Measurements from ENCODE around the gene LRMDA.

LRMDA gene

DNA sequence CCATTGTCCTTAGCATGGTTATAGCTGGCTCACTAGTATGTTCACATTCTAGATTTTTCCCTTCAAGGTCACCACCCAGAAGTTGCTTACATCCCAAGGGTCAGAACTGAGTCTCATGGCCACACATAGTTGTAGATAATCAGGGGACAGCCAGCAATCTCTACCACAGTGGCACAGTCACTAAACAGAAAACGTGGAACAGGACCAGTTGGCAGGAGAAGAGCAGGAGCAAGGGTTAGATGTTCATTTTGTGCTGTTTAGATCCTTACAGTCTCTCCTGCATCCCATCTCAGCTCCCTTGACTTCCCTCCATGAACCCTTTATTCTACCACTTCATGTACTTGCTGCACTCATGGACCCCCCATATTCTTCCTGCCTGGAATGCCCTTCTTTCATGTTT is 73.9 kb downstream of the LRMDA start:
- TF ChIP-seq, protein P1, sequence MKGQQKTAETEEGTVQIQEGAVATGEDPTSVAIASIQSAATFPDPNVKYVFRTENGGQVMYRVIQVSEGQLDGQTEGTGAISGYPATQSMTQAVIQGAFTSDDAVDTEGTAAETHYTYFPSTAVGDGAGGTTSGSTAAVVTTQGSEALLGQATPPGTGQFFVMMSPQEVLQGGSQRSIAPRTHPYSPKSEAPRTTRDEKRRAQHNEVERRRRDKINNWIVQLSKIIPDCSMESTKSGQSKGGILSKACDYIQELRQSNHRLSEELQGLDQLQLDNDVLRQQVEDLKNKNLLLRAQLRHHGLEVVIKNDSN (IDR thresholded peaks at IDR 0.05) = no peak
- TF ChIP-seq EP300 (IDR thresholded peaks at IDR 0.05; ENCODE audit: borderline replicate concordance) = no peak
- TF ChIP-seq FOXM1 (IDR thresholded peaks at IDR 0.05; ENCODE audit: borderline replicate concordance, low read depth) = no peak
- no peak for TF ChIP-seq EGR1 (IDR thresholded peaks at IDR 0.05)
- TF ChIP-seq ZBTB7A (IDR thresholded peaks at IDR 0.05; ENCODE audit: low read depth) = no peak
- TF ChIP-seq YY1 (IDR thresholded peaks at IDR 0.05; ENCODE audit: low read depth) = no peak
- TF ChIP-seq CREB1 (IDR thresholded peaks at IDR 0.05; ENCODE audit: low read depth) = no peak
- no peak for TF ChIP-seq CEBPB (IDR thresholded peaks at IDR 0.05)
- TF ChIP-seq, protein P2, sequence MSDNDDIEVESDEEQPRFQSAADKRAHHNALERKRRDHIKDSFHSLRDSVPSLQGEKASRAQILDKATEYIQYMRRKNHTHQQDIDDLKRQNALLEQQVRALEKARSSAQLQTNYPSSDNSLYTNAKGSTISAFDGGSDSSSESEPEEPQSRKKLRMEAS (IDR thresholded peaks at IDR 0.05) = no peak
- no peak for TF ChIP-seq TAF1 (IDR thresholded peaks at IDR 0.05; ENCODE audit: low read depth)
- TF ChIP-seq TCF12 (IDR thresholded peaks at IDR 0.05; ENCODE audit: low read depth) = no peak
- no peak for TF ChIP-seq RAD21 (IDR thresholded peaks at IDR 0.05; ENCODE audit: low read depth)
- no peak for TF ChIP-seq NFIC (IDR thresholded peaks at IDR 0.05)
- TF ChIP-seq, protein P3, sequence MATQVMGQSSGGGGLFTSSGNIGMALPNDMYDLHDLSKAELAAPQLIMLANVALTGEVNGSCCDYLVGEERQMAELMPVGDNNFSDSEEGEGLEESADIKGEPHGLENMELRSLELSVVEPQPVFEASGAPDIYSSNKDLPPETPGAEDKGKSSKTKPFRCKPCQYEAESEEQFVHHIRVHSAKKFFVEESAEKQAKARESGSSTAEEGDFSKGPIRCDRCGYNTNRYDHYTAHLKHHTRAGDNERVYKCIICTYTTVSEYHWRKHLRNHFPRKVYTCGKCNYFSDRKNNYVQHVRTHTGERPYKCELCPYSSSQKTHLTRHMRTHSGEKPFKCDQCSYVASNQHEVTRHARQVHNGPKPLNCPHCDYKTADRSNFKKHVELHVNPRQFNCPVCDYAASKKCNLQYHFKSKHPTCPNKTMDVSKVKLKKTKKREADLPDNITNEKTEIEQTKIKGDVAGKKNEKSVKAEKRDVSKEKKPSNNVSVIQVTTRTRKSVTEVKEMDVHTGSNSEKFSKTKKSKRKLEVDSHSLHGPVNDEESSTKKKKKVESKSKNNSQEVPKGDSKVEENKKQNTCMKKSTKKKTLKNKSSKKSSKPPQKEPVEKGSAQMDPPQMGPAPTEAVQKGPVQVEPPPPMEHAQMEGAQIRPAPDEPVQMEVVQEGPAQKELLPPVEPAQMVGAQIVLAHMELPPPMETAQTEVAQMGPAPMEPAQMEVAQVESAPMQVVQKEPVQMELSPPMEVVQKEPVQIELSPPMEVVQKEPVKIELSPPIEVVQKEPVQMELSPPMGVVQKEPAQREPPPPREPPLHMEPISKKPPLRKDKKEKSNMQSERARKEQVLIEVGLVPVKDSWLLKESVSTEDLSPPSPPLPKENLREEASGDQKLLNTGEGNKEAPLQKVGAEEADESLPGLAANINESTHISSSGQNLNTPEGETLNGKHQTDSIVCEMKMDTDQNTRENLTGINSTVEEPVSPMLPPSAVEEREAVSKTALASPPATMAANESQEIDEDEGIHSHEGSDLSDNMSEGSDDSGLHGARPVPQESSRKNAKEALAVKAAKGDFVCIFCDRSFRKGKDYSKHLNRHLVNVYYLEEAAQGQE (IDR thresholded peaks at IDR 0.05; ENCODE audit: low read depth) = no peak

DNA sequence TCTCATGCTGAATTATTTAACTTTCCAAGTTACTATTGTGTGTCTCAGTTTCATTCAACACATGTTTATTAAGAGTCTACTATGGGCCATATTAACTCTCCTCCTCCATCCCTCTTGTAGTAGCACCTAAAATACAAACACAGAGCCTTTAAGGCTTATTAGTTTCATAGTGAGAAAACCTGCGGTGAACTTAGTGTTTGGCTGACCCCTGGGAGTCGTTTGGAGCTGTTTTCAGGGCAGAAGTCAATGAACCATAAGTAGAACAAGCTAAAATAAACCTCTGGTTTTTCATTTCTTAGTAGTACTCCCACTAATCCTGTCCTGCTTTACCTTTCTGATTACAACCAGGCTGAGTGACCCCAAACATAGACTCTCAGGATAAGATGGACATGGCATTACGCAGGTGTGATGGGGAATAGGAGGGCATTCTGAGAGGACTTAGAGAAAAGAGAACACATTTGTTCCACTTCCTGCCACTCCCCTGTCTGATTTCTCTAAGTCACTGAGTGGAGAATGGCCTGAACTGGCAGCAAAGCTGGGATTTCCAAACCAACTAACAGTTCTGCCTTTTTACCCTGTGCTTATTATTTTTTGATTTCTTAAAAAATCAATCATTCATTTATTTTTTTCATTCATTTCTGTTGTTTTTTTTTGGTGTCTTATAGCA is 74.5 kb downstream of the LRMDA start:
- TF ChIP-seq NFIC (IDR thresholded peaks at IDR 0.05) = no peak
- TF ChIP-seq, protein P2 (IDR thresholded peaks at IDR 0.05) = no peak

DNA sequence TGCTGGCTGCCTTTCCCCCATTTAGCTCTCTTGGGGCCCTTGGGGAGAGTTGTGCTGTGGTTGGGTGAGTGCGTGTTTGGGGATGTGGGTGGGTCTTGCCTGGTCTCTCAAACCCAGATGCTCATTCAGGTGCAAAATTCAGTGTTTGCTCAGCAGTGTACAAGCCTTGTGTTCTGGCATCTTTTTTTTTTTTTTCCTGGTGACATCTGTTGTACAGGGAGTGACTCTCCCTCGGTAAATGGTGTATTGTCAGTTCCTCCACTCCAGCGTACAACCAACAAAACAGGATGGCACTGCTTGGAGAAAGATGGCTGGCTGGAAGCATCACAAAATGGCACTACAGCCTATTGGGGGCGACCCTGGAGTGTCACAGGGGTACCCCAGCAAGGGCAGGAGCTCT is 75.5 kb downstream of the LRMDA start:
- no peak for TF ChIP-seq FOXM1 (IDR thresholded peaks at IDR 0.05; ENCODE audit: borderline replicate concordance, low read depth)
- TF ChIP-seq, protein P1 (IDR thresholded peaks at IDR 0.05) = no peak

DNA sequence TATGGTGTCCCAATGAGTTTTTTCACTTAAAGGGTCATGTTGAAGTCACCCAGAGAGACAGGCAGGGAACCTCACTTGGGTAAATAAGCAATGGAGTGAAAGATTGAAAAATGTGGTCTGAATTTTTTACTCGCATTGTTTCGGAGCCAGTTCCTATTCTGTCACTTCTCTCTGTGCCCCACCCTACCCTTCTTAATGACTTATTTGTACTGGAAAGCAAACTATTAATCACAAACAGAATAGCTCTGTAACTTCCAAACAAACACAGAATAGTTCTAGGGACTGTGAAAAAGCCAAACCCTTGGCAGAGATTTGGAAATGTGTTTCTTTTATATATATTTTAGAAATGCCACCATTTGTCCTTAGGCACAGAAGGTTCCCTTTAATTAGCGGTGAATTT is 76.0 kb downstream of the LRMDA start:
- TF ChIP-seq YY1 (IDR thresholded peaks at IDR 0.05; ENCODE audit: low read depth) (no peak), TCF12 (IDR thresholded peaks at IDR 0.05; ENCODE audit: low read depth) (no peak), TEAD4 (IDR thresholded peaks at IDR 0.05) (no peak), EGR1 (IDR thresholded peaks at IDR 0.05) (no peak), CREB1 (IDR thresholded peaks at IDR 0.05; ENCODE audit: low read depth) (no peak), RAD21 (IDR thresholded peaks at IDR 0.05; ENCODE audit: low read depth) (no peak), ZBTB7A (IDR thresholded peaks at IDR 0.05; ENCODE audit: low read depth) (no peak), NFIC (IDR thresholded peaks at IDR 0.05) (no peak), CEBPB (IDR thresholded peaks at IDR 0.05) (no peak), FOXM1 (IDR thresholded peaks at IDR 0.05; ENCODE audit: borderline replicate concordance, low read depth) (no peak), TAF1 (IDR thresholded peaks at IDR 0.05; ENCODE audit: low read depth) (no peak), EP300 (IDR thresholded peaks at IDR 0.05; ENCODE audit: borderline replicate concordance) (no peak)
- TF ChIP-seq, protein P1 (IDR thresholded peaks at IDR 0.05) = no peak
- TF ChIP-seq, protein P3 (IDR thresholded peaks at IDR 0.05; ENCODE audit: low read depth) = no peak
- TF ChIP-seq, protein P2 (IDR thresholded peaks at IDR 0.05) = no peak

DNA sequence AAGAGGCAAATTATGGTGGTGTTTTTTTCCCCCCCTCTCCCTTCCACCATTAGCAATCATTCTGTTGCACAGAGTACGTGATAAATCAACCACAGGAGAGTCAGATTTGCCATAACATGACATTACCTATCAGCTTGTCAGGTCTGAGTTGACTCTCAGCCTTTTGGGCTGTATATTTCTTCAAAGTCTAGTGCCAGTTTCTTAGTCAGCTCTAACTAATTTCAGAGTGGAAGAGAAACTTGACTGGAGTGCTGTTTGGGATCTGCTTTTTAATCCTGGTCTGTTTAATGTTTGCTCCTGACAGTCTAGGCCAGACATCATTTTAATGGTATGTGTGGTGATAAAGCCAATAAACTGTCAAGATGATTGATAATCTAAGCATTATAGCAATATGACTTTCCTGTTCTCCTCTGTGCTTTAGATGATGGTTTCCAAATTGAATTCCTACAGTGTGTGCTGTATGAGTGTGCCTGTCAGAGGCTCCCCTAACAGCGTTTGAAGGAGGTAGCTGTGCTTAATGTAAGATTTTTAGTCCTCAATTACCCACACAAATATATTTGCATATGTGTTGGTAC is 76.9 kb downstream of the LRMDA start:
- no peak for TF ChIP-seq RAD21 (IDR thresholded peaks at IDR 0.05; ENCODE audit: low read depth)
- TF ChIP-seq CREB1 (IDR thresholded peaks at IDR 0.05; ENCODE audit: low read depth) = no peak
- 0 out of 2 replicates have a peak, but pooled peaks have one; percentile 8 for TF ChIP-seq NFIC (IDR thresholded peaks at IDR 0.05)
- no peak for TF ChIP-seq EGR1 (IDR thresholded peaks at IDR 0.05)
- TF ChIP-seq TCF12 (IDR thresholded peaks at IDR 0.05; ENCODE audit: low read depth) = no peak
- no peak for TF ChIP-seq EP300 (IDR thresholded peaks at IDR 0.05; ENCODE audit: borderline replicate concordance)

Data from Ishikawa (cell line).